Activated T-cell treated with anti-CD3 and anti-CD28 coated beads, Interleukin-2, amount 50 U/mL, for 24 hours (primary cell): ENCODE measurements around the gene THOC5.
"Not testable (repeated sequence)": the region's sequence is repeated elsewhere in the genome, so short reads cannot be mapped to it uniquely, and the experiment has no call there.

Source experiments
- DNase-seq: peaks from one replicate; pipeline ENCODE4 v3.0.0-alpha.2; 2020
- H3K27ac Mint-ChIP-seq: 2 replicates; pipeline ENCODE4 v1.8.0; 2020; ENCODE audit warnings: mild to moderate bottlenecking, mixed read lengths
- H3K27me3 Mint-ChIP-seq: 2 replicates; pipeline ENCODE4 v1.8.0; 2020; ENCODE audit warnings: mixed read lengths
- H3K36me3 Mint-ChIP-seq: 2 replicates; pipeline ENCODE4 v1.8.0; 2020; ENCODE audit warnings: low read depth, mixed read lengths
- H3K4me1 Mint-ChIP-seq: 2 replicates; pipeline ENCODE4 v1.8.0; 2020; ENCODE audit warnings: low read depth, mixed read lengths
- H3K4me3 Mint-ChIP-seq: 2 replicates; pipeline ENCODE4 v1.8.0; 2020; ENCODE audit warnings: mild to moderate bottlenecking, moderate library complexity, mixed read lengths
- H3K9me3 Mint-ChIP-seq: 2 replicates; pipeline ENCODE4 v1.8.0; 2020; ENCODE audit warnings: mixed read lengths

Gene THOC5

GRCh38 chr22:29503811-29504372 is 49.7 kb downstream of the THOC5 start:
- Mint-ChIP-seq H3K27ac (peak overlapping the region; percentile 16), H3K4me1 (no peaks in the 10 kb centered on the region), H3K36me3 (peaks cover 67% of the 10 kb centered on the region), H3K27me3 (no peaks in the 10 kb centered on the region), H3K4me3 (no peak overlapping the region), H3K9me3 (no peaks in the 10 kb centered on the region)
- DNase-seq, result no peak

GRCh38 chr22:29499852-29500251 is 53.7 kb downstream of the THOC5 start:
- no peak for DNase-seq
- Mint-ChIP-seq H3K27ac (no peak overlapping the region), H3K4me1 (no peaks in the 10 kb centered on the region), H3K27me3 (no peaks in the 10 kb centered on the region), H3K36me3 (peaks cover 39% of the 10 kb centered on the region), H3K4me3 (no peak overlapping the region), H3K9me3 (no peaks in the 10 kb centered on the region)

GRCh38 chr22:29493636-29494035 is 59.9 kb downstream of the THOC5 start:
- H3K36me3 Mint-ChIP-seq, result peaks cover 16% of the 10 kb centered on the region
- H3K9me3 Mint-ChIP-seq, result no peaks in the 10 kb centered on the region
- H3K4me3 Mint-ChIP-seq, result no peak overlapping the region
- no peaks in the 10 kb centered on the region for H3K4me1 Mint-ChIP-seq
- no peak overlapping the region for H3K27ac Mint-ChIP-seq
- DNase-seq, result no peak
- no peaks in the 10 kb centered on the region for H3K27me3 Mint-ChIP-seq

- Mint-ChIP-seq H3K27me3 (no peaks in the 10 kb centered on the region), H3K27ac (no peak overlapping the region), H3K4me1 (no peaks in the 10 kb centered on the region), H3K4me3 (no peak overlapping the region), H3K9me3 (no peaks in the 10 kb centered on the region), H3K36me3 (peaks cover 11% of the 10 kb centered on the region)
- DNase-seq, result no peak
These were observed 62.5 kb downstream of the THOC5 start for GRCh38 chr22:29491012-29491411.

- not testable (repeated sequence) for H3K36me3 Mint-ChIP-seq, DNase-seq, H3K4me3 Mint-ChIP-seq, H3K9me3 Mint-ChIP-seq, H3K4me1 Mint-ChIP-seq, H3K27ac Mint-ChIP-seq, H3K27me3 Mint-ChIP-seq
These were observed 64.3 kb downstream of the THOC5 start for GRCh38 chr22:29489127-29489780.

- H3K27me3 Mint-ChIP-seq, result peaks cover 4% of the 10 kb centered on the region
- H3K27ac Mint-ChIP-seq, result no peak overlapping the region
- no peaks in the 10 kb centered on the region for H3K9me3 Mint-ChIP-seq
- H3K36me3 Mint-ChIP-seq, result peaks cover 3% of the 10 kb centered on the region
- DNase-seq, result no peak
- H3K4me1 Mint-ChIP-seq, result no peaks in the 10 kb centered on the region
- H3K4me3 Mint-ChIP-seq, result no peak overlapping the region
These were observed 66.1 kb downstream of the THOC5 start for GRCh38 chr22:29487426-29487986.

- no peak overlapping the region for H3K27ac Mint-ChIP-seq
- peaks cover 20% of the 10 kb centered on the region for H3K27me3 Mint-ChIP-seq
- peaks cover 7% of the 10 kb centered on the region for H3K4me1 Mint-ChIP-seq
These were observed 68.1 kb downstream of the THOC5 start for GRCh38 chr22:29485448-29485847.

GRCh38 chr22:29484642-29485041 is 68.9 kb downstream of the THOC5 start:
- Mint-ChIP-seq H3K27ac (no peak overlapping the region), H3K4me1 (peaks cover 9% of the 10 kb centered on the region), H3K4me3 (no peak overlapping the region), H3K9me3 (no peaks in the 10 kb centered on the region), H3K36me3 (peaks cover 3% of the 10 kb centered on the region), H3K27me3 (peaks cover 22% of the 10 kb centered on the region)
- DNase-seq, result no peak

More at GRCh38 chr22:29485448-29485847, 68.1 kb downstream of the THOC5 start:
- Mint-ChIP-seq H3K9me3 (no peaks in the 10 kb centered on the region), H3K4me3 (no peak overlapping the region), H3K36me3 (peaks cover 3% of the 10 kb centered on the region)
- DNase-seq, result no peak

- H3K4me1 Mint-ChIP-seq, result peaks cover 19% of the 10 kb centered on the region
- H3K9me3 Mint-ChIP-seq, result no peaks in the 10 kb centered on the region
- DNase-seq, result no peak
- H3K27ac Mint-ChIP-seq, result no peak overlapping the region
- H3K27me3 Mint-ChIP-seq, result peaks cover 36% of the 10 kb centered on the region
- H3K4me3 Mint-ChIP-seq, result no peak overlapping the region
- peaks cover 3% of the 10 kb centered on the region for H3K36me3 Mint-ChIP-seq
These were observed 70.3 kb downstream of the THOC5 start for GRCh38 chr22:29483254-29483653.

GRCh38 chr22:29482726-29483125 is 70.8 kb downstream of the THOC5 start:
- Mint-ChIP-seq H3K27me3 (peaks cover 41% of the 10 kb centered on the region), H3K4me1 (peaks cover 19% of the 10 kb centered on the region), H3K27ac (no peak overlapping the region), H3K36me3 (peaks cover 3% of the 10 kb centered on the region), H3K9me3 (no peaks in the 10 kb centered on the region), H3K4me3 (no peak overlapping the region)
- no peak for DNase-seq

- Mint-ChIP-seq H3K4me3 (no peak overlapping the region), H3K27ac (no peak overlapping the region)
These were observed 71.3 kb downstream of the THOC5 start for GRCh38 chr22:29482253-29482652.

GRCh38 chr22:29481265-29482000 is 72.1 kb downstream of the THOC5 start:
- Mint-ChIP-seq H3K27me3 (peaks cover 48% of the 10 kb centered on the region), H3K9me3 (no peaks in the 10 kb centered on the region), H3K4me1 (peaks cover 19% of the 10 kb centered on the region), H3K36me3 (peaks cover 3% of the 10 kb centered on the region), H3K27ac (peak overlapping the region; percentile 66), H3K4me3 (peak overlapping the region; percentile 68)
- DNase-seq, result no peak

More at GRCh38 chr22:29482253-29482652, 71.3 kb downstream of the THOC5 start:
- H3K4me1 Mint-ChIP-seq, result peaks cover 19% of the 10 kb centered on the region
- no peaks in the 10 kb centered on the region for H3K9me3 Mint-ChIP-seq
- peaks cover 3% of the 10 kb centered on the region for H3K36me3 Mint-ChIP-seq
- no peak for DNase-seq
- peaks cover 45% of the 10 kb centered on the region for H3K27me3 Mint-ChIP-seq

GRCh38 chr22:29480512-29481264 is 72.9 kb downstream of the THOC5 start:
- Mint-ChIP-seq H3K9me3 (no peaks in the 10 kb centered on the region), H3K36me3 (peaks cover 3% of the 10 kb centered on the region), H3K27me3 (peaks cover 48% of the 10 kb centered on the region)

GRCh38 chr22:29480262-29480511 is 73.4 kb downstream of the THOC5 start:
- Mint-ChIP-seq H3K27me3 (peaks cover 51% of the 10 kb centered on the region), H3K4me3 (no peak overlapping the region), H3K9me3 (no peaks in the 10 kb centered on the region), H3K4me1 (peaks cover 19% of the 10 kb centered on the region), H3K36me3 (no peaks in the 10 kb centered on the region), H3K27ac (no peak overlapping the region)
- DNase-seq, result no peak

More at GRCh38 chr22:29480512-29481264, 72.9 kb downstream of the THOC5 start:
- Mint-ChIP-seq H3K27ac (peak overlapping the region; percentile 66), H3K4me1 (peaks cover 19% of the 10 kb centered on the region), H3K4me3 (peak overlapping the region; percentile 68)
- peak; percentile 59 for DNase-seq
